Measurements from ENCODE around the gene GPALPP1. TPM values are rescaled to one million over a fixed set of nuclear protein-coding genes. Genes with fewer than 3 reads are reported as not detected.

GPALPP1 gene, protein sequence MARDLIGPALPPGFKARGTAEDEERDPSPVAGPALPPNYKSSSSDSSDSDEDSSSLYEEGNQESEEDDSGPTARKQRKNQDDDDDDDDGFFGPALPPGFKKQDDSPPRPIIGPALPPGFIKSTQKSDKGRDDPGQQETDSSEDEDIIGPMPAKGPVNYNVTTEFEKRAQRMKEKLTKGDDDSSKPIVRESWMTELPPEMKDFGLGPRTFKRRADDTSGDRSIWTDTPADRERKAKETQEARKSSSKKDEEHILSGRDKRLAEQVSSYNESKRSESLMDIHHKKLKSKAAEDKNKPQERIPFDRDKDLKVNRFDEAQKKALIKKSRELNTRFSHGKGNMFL
- total RNA-seq = 59.5 TPM

DNA sequence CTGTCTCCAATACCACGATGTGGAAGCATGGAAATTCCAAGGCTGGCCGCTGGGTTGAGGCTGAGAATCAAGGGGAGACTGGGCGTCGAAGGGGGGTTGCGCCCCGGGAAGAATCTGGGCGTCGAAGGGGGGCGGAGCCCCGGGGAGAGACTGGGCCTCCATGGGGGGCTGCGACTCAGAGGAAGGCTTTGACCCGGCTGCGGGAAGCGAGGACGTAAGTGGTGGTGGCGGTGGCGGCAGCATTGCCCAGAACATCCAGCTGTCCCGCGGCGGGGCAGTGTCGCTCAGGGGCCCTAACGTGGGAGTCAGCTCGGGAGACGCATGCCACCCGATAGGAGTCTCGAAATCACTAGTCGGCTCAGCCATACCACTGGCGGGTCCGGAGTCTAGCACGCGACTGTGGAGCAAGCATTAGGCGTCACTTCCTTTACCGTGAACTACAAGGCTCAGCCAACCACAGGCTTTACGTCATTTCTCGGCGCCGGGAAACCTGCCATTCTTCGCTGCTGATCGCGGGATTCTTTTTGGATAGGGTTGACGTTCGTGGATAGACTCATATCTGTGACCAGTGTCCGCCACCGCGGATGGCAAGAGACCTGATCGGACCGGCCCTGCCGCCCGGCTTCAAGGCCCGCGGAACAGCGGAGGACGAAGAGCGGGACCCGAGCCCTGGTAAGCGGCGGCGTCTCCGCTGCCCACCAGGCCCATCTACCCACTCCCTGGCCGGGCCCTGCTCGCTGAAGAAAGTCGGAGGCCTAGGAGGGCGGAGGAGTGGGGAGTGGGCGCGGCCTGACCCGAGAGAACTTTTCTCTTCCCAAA lies at the start of gene GPALPP1, which contains the start of gene NUFIP1:
GPALPP1 (plus strand) TSS at position 468 of the 819 bp plus-strand sequence; CDS start at position 585, 117 bp downstream.
NUFIP1 (minus strand) TSS at position 401 of the 819 bp plus-strand sequence; CDS start at position 366, 35 bp downstream.

Small RNAs within 50 kb of the gene (small RNA-seq; reads per million reads assigned to genes)
- not detected for gene RN7SL49P (ENCODE audit: low replicate concordance)

Other genes starting within 250 kb of the GPALPP1 start
- gene NUFIP1, start 67 bp upstream of the GPALPP1 start, total RNA-seq = 6.3 TPM
- 25.7 TPM for gene GTF2F2, start 131.0 kb downstream of the GPALPP1 start, total RNA-seq
- gene KCTD4, start 211.5 kb downstream of the GPALPP1 start, total RNA-seq = 0.94 TPM